Endothelial cell of umbilical vein (primary cell): ENCODE data around the gene KHDC3L. TPM values are rescaled to one million over a fixed set of nuclear protein-coding genes. Genes with fewer than 3 reads are reported as not detected.

Source experiments
- BruUV-seq: library from RNA; stranded (reverse); fragments of 400-500 nt; replicated peaks from 2 replicates; lab custom pipeline; 2021; lab: Mats Ljungman, UMichigan
- CTCF ChIA-PET: fragments of 300-600, 350-600 bp; sonication (Branson Sonifier 250); formaldehyde crosslinking; loops from one replicate; lab custom pipeline; 2021; ENCODE audit warnings: antibody characterized with exemption, inconsistent platforms; lab: Charles Lee
- POLR2A ChIA-PET: fragments of 300-600, 350-600 bp; sonication (Branson Sonifier 250); formaldehyde crosslinking; loops from one replicate; lab custom pipeline; 2021; ENCODE audit warnings: antibody characterized with exemption, inconsistent platforms; lab: Charles Lee
- DNase-seq: peaks from one replicate; pipeline ENCODE4 v3.0.0-alpha.2; 2011; ENCODE audit warnings: low read depth, low spot score
- FAIRE-seq: peaks from 2 replicates; lab custom pipeline; 2011; peaks lifted over from hg19 to GRCh38; lab: Jason Lieb, UNC
- H2AFZ ChIP-seq: 2 replicates; pipeline ENCODE4 v1.6.0; 2012; ENCODE audit warnings: low read depth, low read length, control low read depth, inconsistent platforms
- H3K27ac ChIP-seq: 2 replicates; pipeline ENCODE4 v1.5.1; 2011; ENCODE audit warnings: low read depth, mild to moderate bottlenecking, control low read depth, low read length, moderate library complexity; ENCODE audit not compliant: insufficient read depth
- H3K27me3 ChIP-seq, 2 experiments: 2 replicates each; pipeline versions ENCODE4 v1.6.0 to v1.6.1; 2011; ENCODE audit warnings: low read length in 2 of 2, mixed read lengths in 1 of 2; ENCODE audit not compliant: control insufficient read depth in 2 of 2, insufficient read depth in 2 of 2
- H3K36me3 ChIP-seq, 2 experiments: 2 replicates in 1 of 2; 3 replicates in 1 of 2; pipeline ENCODE4 v1.5.1; 2011; ENCODE audit warnings: low read length in 2 of 2, mild to moderate bottlenecking in 1 of 2, moderate library complexity in 1 of 2; ENCODE audit not compliant: control insufficient read depth in 2 of 2, insufficient read depth in 2 of 2; ENCODE audit errors: extremely low read depth in 1 of 2
- H3K4me1 ChIP-seq: 3 replicates; pipeline ENCODE4 v1.5.1; 2011; ENCODE audit warnings: mild to moderate bottlenecking, low read length; ENCODE audit not compliant: control insufficient read depth, insufficient read depth; ENCODE audit errors: extremely low read depth
- H3K4me2 ChIP-seq: 2 replicates; pipeline ENCODE4 v1.6.1; 2011; ENCODE audit warnings: low read length, control low read depth, mixed read lengths; ENCODE audit not compliant: insufficient read depth
- H3K4me3 ChIP-seq, 3 experiments: fragments of 200-600 bp in 1 of 3; sonication (generic), shearing (Covaris generic) in 1 of 3; replicated peaks in 1 of 3; 2 replicates each; pipeline ENCODE4 v1.5.1; 2011 to 2016; ENCODE audit warnings: control low read depth in 3 of 3, low read length in 3 of 3, mild to moderate bottlenecking in 2 of 3, inconsistent platforms in 1 of 3, low read depth in 1 of 3, moderate library complexity in 1 of 3; ENCODE audit not compliant: insufficient read depth in 1 of 3
- H3K79me2 ChIP-seq: 2 replicates; pipeline ENCODE4 v1.6.0; 2012; ENCODE audit warnings: low read length, inconsistent platforms; ENCODE audit not compliant: control insufficient read depth, insufficient read depth
- H3K9ac ChIP-seq: replicated peaks from 2 replicates; pipeline ENCODE3; 2011; ENCODE audit warnings: low read length, control low read depth; ENCODE audit not compliant: insufficient read depth; ENCODE audit errors: extremely low read depth
- H3K9me1 ChIP-seq: replicated peaks from 3 replicates; pipeline ENCODE4 v1.6.0; 2011; ENCODE audit warnings: mild to moderate bottlenecking, low read length; ENCODE audit not compliant: control insufficient read depth, insufficient read depth; ENCODE audit errors: extremely low read depth
- H3K9me3 ChIP-seq: replicated peaks from 2 replicates; pipeline ENCODE4 v1.5.1; 2012; ENCODE audit warnings: low read length, inconsistent platforms; ENCODE audit not compliant: control insufficient read depth, insufficient read depth
- H4K20me1 ChIP-seq: replicated peaks from 2 replicates; pipeline ENCODE3; 2011; ENCODE audit warnings: mild to moderate bottlenecking, low read length; ENCODE audit not compliant: control insufficient read depth, insufficient read depth; ENCODE audit errors: extremely low read depth
- EZH2 ChIP-seq: IDR thresholded peaks from 2 replicates; pipeline ENCODE4 v1.6.1; 2012; ENCODE audit warnings: borderline replicate concordance, low read depth, mild to moderate bottlenecking, moderate library complexity, low read length, inconsistent platforms; ENCODE audit not compliant: severe bottlenecking
- FOS ChIP-seq: IDR thresholded peaks from 2 replicates; pipeline ENCODE4 v1.6.1; 2011; ENCODE audit warnings: mild to moderate bottlenecking, low read length, moderate library complexity, borderline replicate concordance; ENCODE audit not compliant: insufficient read depth
- GATA2 ChIP-seq: IDR thresholded peaks from 2 replicates; pipeline ENCODE4 v1.7.0; 2011; ENCODE audit warnings: low read depth, mild to moderate bottlenecking, moderate library complexity, mixed read lengths, low read length; ENCODE audit not compliant: insufficient read length, insufficient read depth
- JUN ChIP-seq: IDR thresholded peaks from 2 replicates; pipeline ENCODE4 v1.6.1; 2011; ENCODE audit warnings: borderline replicate concordance, low read depth; ENCODE audit not compliant: insufficient read length, insufficient read depth
- MYC ChIP-seq: IDR thresholded peaks from one replicate; pipeline ENCODE4 v1.6.1; 2011; ENCODE audit warnings: mild to moderate bottlenecking, low read depth, low read length
- POLR2A ChIP-seq: IDR thresholded peaks from 2 replicates; pipeline ENCODE4 v1.6.1; 2012; ENCODE audit warnings: low read depth, mild to moderate bottlenecking, control low read depth, low read length
- POLR2AphosphoS5 ChIP-seq: IDR thresholded peaks from 2 replicates; pipeline ENCODE4 v1.6.1; 2012; ENCODE audit warnings: low read depth, mild to moderate bottlenecking, control low read depth, low read length, moderate library complexity; ENCODE audit not compliant: insufficient read depth
- dilution Hi-C: fragments of 300-500 bp; cut with MboI; formaldehyde crosslinking; loops from one replicate; pipeline ENCODE4 v1.15.0; 2019; ENCODE audit warnings: low sequenced_read_pairs; ENCODE audit not compliant: extremely low pct_ligation_motif_present
- intact Hi-C: fragments of 100-400 bp; cut with micrococcal nuclease; formaldehyde crosslinking; loops from one replicate; pipeline ENCODE4 v1.10.0; 2022
- polyA plus RNA-seq, 4 experiments: library from polyadenylated mRNA; depleted of rRNA in 3 of 4; stranded (reverse) in 3 of 4; unstranded in 1 of 4; fragments of >200 nt; gene quantifications; 2 replicates each; pipeline versions ENCODE4 v1.2.1 to v1.2.3, GENCODE V29; 2011 to 2012; ENCODE audit warnings: missing spikeins in 1 of 4
- total RNA-seq: library from RNA; stranded (reverse); gene quantifications from 2 replicates; pipeline ENCODE4 v1.2.3, GENCODE V29; 2021
- TF ChIP-seq, protein P1 (sequence below), 2 donors: IDR thresholded peaks; 1 replicate in 1 of 2; 2 replicates in 1 of 2; pipeline ENCODE4 v1.5.1; 2011; ENCODE audit warnings: low read length in 2 of 2, mild to moderate bottlenecking in 2 of 2, moderate library complexity in 2 of 2, control low read depth in 1 of 2, inconsistent platforms in 1 of 2, low read depth in 1 of 2; ENCODE audit not compliant: insufficient read depth in 1 of 2; ENCODE audit errors: extremely low read depth in 1 of 2
- TF ChIP-seq, protein P2 (sequence below): IDR thresholded peaks from 2 replicates; pipeline ENCODE4 v1.6.1; 2011; ENCODE audit not compliant: insufficient read depth, insufficient read length

The KHDC3L gene
- total and polyA plus RNA-seq, 2 donors (not counting 3 experiments of a cell fraction or from before 2014, with no cell fraction given), result not detected

DNA sequence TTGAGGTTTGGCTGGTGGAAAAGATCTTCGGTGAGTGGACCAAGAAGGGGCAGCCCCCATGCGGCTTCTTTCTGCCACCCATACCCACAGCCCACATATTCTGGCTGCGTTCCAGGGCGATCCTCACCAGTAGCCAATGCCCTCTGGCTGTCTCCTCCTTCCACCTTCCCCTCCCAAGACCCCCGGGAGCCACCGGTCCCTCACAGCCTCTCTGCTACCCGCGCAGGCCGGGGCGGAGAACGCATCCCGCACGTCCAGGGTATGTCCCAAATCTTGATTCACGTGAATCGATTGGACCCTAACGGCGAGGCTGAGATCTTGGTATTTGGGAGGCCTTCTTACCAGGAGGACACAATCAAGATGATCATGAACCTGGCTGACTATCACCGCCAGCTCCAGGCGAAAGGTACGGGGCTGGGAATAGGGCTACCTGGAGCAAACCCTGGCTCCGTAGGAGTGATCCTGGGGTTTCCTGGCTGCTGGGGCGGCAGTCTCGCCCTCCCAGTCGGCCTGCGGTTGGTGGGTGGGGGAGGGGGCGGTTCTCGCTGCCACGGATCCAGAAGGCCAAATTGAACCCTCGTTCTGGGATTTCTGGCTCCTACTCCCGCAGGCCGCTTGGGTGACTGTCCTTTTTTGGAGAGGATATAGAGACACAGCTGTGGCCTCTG is 545 bp downstream of the KHDC3L start:
- no peaks in the 10 kb centered on the region for H3K79me2 ChIP-seq
- POLR2A ChIA-PET, result no interaction called here
- no peaks in the 10 kb centered on the region for H3K9me1 ChIP-seq
- BruUV-seq, result no TSS peak
- no peak overlapping the region for H3K4me2 ChIP-seq
- no peaks in the 10 kb centered on the region for H3K4me1 ChIP-seq
- CTCF ChIA-PET, result no interaction called here
- FAIRE-seq (no peak), DNase-seq (no peak)
- no peak overlapping the region for H3K4me3 ChIP-seq
- no peak overlapping the region for H3K9ac ChIP-seq
- H3K9me3 ChIP-seq, result no peaks in the 10 kb centered on the region
- intact Hi-C loops (no loop called here), dilution Hi-C loops (no loop called here)
- H3K27me3 ChIP-seq, result no peaks in the 10 kb centered on the region
- no peak overlapping the region for H2AFZ ChIP-seq
- H4K20me1 ChIP-seq, result no peaks in the 10 kb centered on the region
- TF ChIP-seq FOS, result no peak
- TF ChIP-seq MYC, result no peak
- no peak for TF ChIP-seq POLR2AphosphoS5
- TF ChIP-seq GATA2, result no peak
- TF ChIP-seq, protein P1, sequence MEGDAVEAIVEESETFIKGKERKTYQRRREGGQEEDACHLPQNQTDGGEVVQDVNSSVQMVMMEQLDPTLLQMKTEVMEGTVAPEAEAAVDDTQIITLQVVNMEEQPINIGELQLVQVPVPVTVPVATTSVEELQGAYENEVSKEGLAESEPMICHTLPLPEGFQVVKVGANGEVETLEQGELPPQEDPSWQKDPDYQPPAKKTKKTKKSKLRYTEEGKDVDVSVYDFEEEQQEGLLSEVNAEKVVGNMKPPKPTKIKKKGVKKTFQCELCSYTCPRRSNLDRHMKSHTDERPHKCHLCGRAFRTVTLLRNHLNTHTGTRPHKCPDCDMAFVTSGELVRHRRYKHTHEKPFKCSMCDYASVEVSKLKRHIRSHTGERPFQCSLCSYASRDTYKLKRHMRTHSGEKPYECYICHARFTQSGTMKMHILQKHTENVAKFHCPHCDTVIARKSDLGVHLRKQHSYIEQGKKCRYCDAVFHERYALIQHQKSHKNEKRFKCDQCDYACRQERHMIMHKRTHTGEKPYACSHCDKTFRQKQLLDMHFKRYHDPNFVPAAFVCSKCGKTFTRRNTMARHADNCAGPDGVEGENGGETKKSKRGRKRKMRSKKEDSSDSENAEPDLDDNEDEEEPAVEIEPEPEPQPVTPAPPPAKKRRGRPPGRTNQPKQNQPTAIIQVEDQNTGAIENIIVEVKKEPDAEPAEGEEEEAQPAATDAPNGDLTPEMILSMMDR (IDR thresholded peaks at IDR 0.05; ENCODE audit: extremely low read depth in 1 of 2, insufficient read depth in 1 of 2, low read depth in 1 of 2, low read length in 2 of 2), result no peak
- TF ChIP-seq, protein P2, sequence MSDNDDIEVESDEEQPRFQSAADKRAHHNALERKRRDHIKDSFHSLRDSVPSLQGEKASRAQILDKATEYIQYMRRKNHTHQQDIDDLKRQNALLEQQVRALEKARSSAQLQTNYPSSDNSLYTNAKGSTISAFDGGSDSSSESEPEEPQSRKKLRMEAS, result no peak
- no peak for TF ChIP-seq EZH2
- TF ChIP-seq JUN, result no peak
- TF ChIP-seq POLR2A, result no peak
- H3K36me3 ChIP-seq, result no peaks in the 10 kb centered on the region
- no peak overlapping the region for H3K27ac ChIP-seq
